D721Med (cell line): Measurements from ENCODE around the gene NFE2.

Experiments used
- DNase-seq: peaks from one replicate; pipeline ENCODE4 v3.0.0; 2011; ENCODE audit warnings: low spot score; ENCODE audit not compliant: insufficient read length
- FAIRE-seq: peaks from 2 replicates; lab custom pipeline; 2011; peaks lifted over from hg19 to GRCh38; lab: Jason Lieb, UNC
- CTCF ChIP-seq: IDR thresholded peaks from 2 replicates; pipeline ENCODE4 v1.5.1; 2012; ENCODE audit warnings: mild to moderate bottlenecking, control low read depth; ENCODE audit not compliant: insufficient read depth; ENCODE audit errors: missing control alignments

NFE2 gene

GRCh38 chr12:54304187-54304810 lies 3.5 kb upstream of the NFE2 start:
- DNase-seq (no peak), FAIRE-seq (no peak)
- no peak for TF ChIP-seq CTCF

GRCh38 chr12:54303640-54304039 lies 2.8 kb upstream of the NFE2 start:
- no peak for TF ChIP-seq CTCF
- no peak for DNase-seq
- FAIRE-seq, result no peak

- FAIRE-seq (no peak), DNase-seq (no peak)
- TF ChIP-seq CTCF, result no peak
These were observed 723 bp upstream of the NFE2 start for GRCh38 chr12:54301428-54302048.

- DNase-seq (no peak), FAIRE-seq (no peak)
- TF ChIP-seq CTCF, result no peak
These were observed 537 bp downstream of the NFE2 start for GRCh38 chr12:54300225-54300731.

- no peak for TF ChIP-seq CTCF
- FAIRE-seq (no peak), DNase-seq (no peak)
These were observed 1.1 kb downstream of the NFE2 start for GRCh38 chr12:54299515-54300224.

GRCh38 chr12:54298904-54299303 lies 1.9 kb downstream of the NFE2 start:
- FAIRE-seq (no peak), DNase-seq (no peak)
- no peak for TF ChIP-seq CTCF
